ENCODE measurements around the gene CASP2.

CASP2 gene

GRCh38 chr7:143255564-143255963, 32.6 kb upstream of the CASP2 start:
- TF ChIP-seq CTCF (conservative IDR thresholded peaks at IDR 0.05) (no peak), ZFX (IDR thresholded peaks at IDR 0.05) (no peak)
- no peak overlapping the region for H3K27ac ChIP-seq

GRCh38 chr7:143256325-143256724, 31.8 kb upstream of the CASP2 start:
- no peak overlapping the region for H3K27ac ChIP-seq
- TF ChIP-seq ZFX (IDR thresholded peaks at IDR 0.05) (no peak), CTCF (conservative IDR thresholded peaks at IDR 0.05) (no peak; the same call in 1 of the 2 replicates)

DNA sequence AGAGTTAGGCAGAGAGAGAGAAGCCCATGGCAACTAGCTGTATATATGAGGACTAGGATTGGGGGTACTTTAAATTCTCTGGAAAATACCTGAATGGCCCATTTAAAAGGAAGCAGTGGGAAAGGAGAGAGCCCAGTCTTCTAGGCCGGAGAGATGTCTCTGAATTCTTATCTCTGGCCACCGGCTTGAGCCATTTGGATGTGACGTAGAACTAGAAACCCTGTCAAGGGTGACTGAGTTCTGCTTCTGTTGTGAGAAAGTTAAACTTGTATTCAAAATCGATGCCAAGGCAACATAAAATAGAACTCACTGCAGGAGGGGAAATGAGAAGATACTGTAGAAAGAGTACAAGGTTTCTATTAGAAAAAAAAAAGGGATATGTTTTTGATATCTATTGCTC, 31.2 kb upstream of the CASP2 start:
- H3K27ac ChIP-seq, result no peak overlapping the region
- no peak for TF ChIP-seq ZFX (IDR thresholded peaks at IDR 0.05)
- no peak for TF ChIP-seq CTCF (conservative IDR thresholded peaks at IDR 0.05)

GRCh38 chr7:143257501-143257900, 30.6 kb upstream of the CASP2 start:
- TF ChIP-seq ZFX (IDR thresholded peaks at IDR 0.05) (no peak), CTCF (conservative IDR thresholded peaks at IDR 0.05) (no peak)
- H3K27ac ChIP-seq, result no peak overlapping the region

DNA sequence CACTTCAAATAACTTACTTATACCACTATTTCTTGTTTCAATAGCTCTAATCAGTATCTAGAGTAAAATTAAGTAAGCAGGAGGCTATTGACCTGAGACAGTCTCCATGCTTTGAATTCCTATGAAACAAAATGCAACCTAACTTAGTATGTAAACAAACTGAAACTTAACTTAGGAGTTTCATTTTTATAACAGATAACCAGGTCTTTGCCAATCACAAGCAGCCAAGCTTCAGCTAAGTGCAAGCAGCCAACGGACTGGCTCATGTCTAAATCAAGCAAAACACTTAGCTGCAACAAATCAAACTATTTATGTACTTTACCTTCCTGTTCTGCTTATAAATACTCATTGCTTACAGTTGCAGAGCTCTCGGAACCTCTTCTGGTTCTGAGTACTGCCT, 29.3 kb upstream of the CASP2 start:
- no peak overlapping the region for H3K27ac ChIP-seq
- no peak for TF ChIP-seq CTCF (conservative IDR thresholded peaks at IDR 0.05)
- TF ChIP-seq ZFX (IDR thresholded peaks at IDR 0.05), result no peak

GRCh38 chr7:143259765-143260164, 28.4 kb upstream of the CASP2 start:
- H3K27ac ChIP-seq, result no peak overlapping the region
- TF ChIP-seq CTCF (conservative IDR thresholded peaks at IDR 0.05), result no peak
- no peak for TF ChIP-seq ZFX (IDR thresholded peaks at IDR 0.05)

DNA sequence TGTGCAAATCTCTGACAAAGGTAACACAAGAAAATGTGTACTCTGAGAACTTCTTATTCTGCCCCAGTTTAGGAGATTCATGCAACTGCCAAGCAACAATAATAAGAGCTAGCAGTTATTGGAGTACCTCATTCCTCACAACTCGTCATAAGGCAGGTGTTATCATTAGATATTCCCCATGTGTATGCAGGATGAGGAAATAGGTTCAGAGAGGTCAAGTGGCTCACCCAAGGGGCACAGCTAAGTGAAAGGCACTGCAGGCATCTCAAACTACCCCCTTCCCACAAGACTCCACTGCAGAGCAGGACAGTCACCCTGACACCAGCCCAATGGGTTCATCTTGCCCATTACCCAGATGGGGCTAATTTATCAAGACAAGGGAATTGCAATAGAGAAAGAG, 26.2 kb upstream of the CASP2 start:
- no peak overlapping the region for H3K27ac ChIP-seq
- TF ChIP-seq CTCF (conservative IDR thresholded peaks at IDR 0.05) (no peak), ZFX (IDR thresholded peaks at IDR 0.05) (no peak)

Measured in C4-2B (cell line).